IPS DF 6.9 (cell line): ENCODE measurements around the gene SLC25A40.
"Not testable (repeated sequence)": the region's sequence is repeated elsewhere in the genome, so short reads cannot be mapped to it uniquely, and the experiment has no call there.

Experiments
- DNase-seq: peaks from one replicate; pipeline ENCODE4 v3.0.0-alpha.2; 2013; ENCODE audit warnings: low read depth, low spot score
- H3K27ac ChIP-seq: one replicate; pipeline ENCODE4 v1.5.1; 2013; ENCODE audit warnings: low read length, control low read depth
- H3K27me3 ChIP-seq: 2 replicates; pipeline ENCODE4 v1.6.1; 2013; ENCODE audit warnings: mild to moderate bottlenecking, low read length; ENCODE audit not compliant: control insufficient read depth, insufficient read depth
- H3K36me3 ChIP-seq: 2 replicates; pipeline ENCODE4 v1.6.1; 2013; ENCODE audit warnings: low read length; ENCODE audit not compliant: control insufficient read depth, insufficient read depth
- H3K4me1 ChIP-seq: 2 replicates; pipeline ENCODE4 v1.6.1; 2013; ENCODE audit warnings: low read length; ENCODE audit not compliant: control insufficient read depth, insufficient read depth
- H3K4me3 ChIP-seq: 2 replicates; pipeline ENCODE4 v1.5.1; 2013; ENCODE audit warnings: mild to moderate bottlenecking, low read length
- H3K9me3 ChIP-seq: 2 replicates; pipeline ENCODE4 v1.6.1; 2013; ENCODE audit warnings: low read length, inconsistent platforms; ENCODE audit not compliant: control insufficient read depth, insufficient read depth
- WGBS: extraction: QIAGEN DNeasy Blood & Tissue Kit; methylation state at CpG from one replicate; pipeline ENCODE4 v1.1.7; 2013; ENCODE audit warnings: mixed read lengths, missing lambda C conversion rate; ENCODE audit not compliant: insufficient read length, insufficient coverage; 5-methylcytosine and 5-hydroxymethylcytosine counted together

SLC25A40 gene

GRCh38 chr7:87870471-87870870 lies 5.7 kb downstream of the SLC25A40 start:
- Histone ChIP-seq H3K4me3 (no peak overlapping the region), H3K36me3 (no peaks in the 10 kb centered on the region), H3K27me3 (no peaks in the 10 kb centered on the region), H3K4me1 (no peaks in the 10 kb centered on the region; the same call in 1 of the 2 replicates), H3K9me3 (no peaks in the 10 kb centered on the region), H3K27ac (no peak overlapping the region)
- WGBS, result no CpG with 5 or more reads among the region's 4 CpGs
- no peak for DNase-seq

GRCh38 chr7:87866533-87866932 lies 9.6 kb downstream of the SLC25A40 start:
- H3K9me3 ChIP-seq, H3K4me1 ChIP-seq, H3K27me3 ChIP-seq, H3K27ac ChIP-seq, H3K36me3 ChIP-seq, H3K4me3 ChIP-seq, DNase-seq: not testable (repeated sequence)
- WGBS, result no CpG with 5 or more reads among the region's 6 CpGs

- no peaks in the 10 kb centered on the region for H3K9me3 ChIP-seq
- no peak for DNase-seq
- H3K27ac ChIP-seq, result no peak overlapping the region
- WGBS, result no CpG with 5 or more reads among the region's 2 CpGs
- no peaks in the 10 kb centered on the region; the same call in 1 of the 2 replicates for H3K4me1 ChIP-seq
- no peak overlapping the region for H3K4me3 ChIP-seq
- H3K27me3 ChIP-seq, result no peaks in the 10 kb centered on the region
- no peaks in the 10 kb centered on the region for H3K36me3 ChIP-seq
Measured at GRCh38 chr7:87866089-87866488, 10.1 kb downstream of the SLC25A40 start.

- no peaks in the 10 kb centered on the region for H3K27me3 ChIP-seq
- DNase-seq, result no peak
- no peak overlapping the region for H3K4me3 ChIP-seq
- H3K4me1 ChIP-seq, result no peaks in the 10 kb centered on the region
- H3K27ac ChIP-seq, result no peak overlapping the region
- no peaks in the 10 kb centered on the region for H3K9me3 ChIP-seq
- no peaks in the 10 kb centered on the region for H3K36me3 ChIP-seq
- no CpG with 5 or more reads among the region's 3 CpGs for WGBS
Measured at GRCh38 chr7:87858417-87859100, 17.6 kb downstream of the SLC25A40 start.

GRCh38 chr7:87853237-87853864 lies 22.8 kb downstream of the SLC25A40 start:
- no peak overlapping the region for H3K4me3 ChIP-seq
- H3K9me3 ChIP-seq, result no peaks in the 10 kb centered on the region
- H3K27me3 ChIP-seq, result no peaks in the 10 kb centered on the region
- WGBS, result no CpG with 5 or more reads among the region's 1 CpG
- H3K36me3 ChIP-seq, result no peaks in the 10 kb centered on the region
- DNase-seq, result no peak
- no peak overlapping the region for H3K27ac ChIP-seq
- H3K4me1 ChIP-seq, result no peaks in the 10 kb centered on the region

GRCh38 chr7:87852306-87852705 lies 23.9 kb downstream of the SLC25A40 start:
- Histone ChIP-seq H3K4me3 (no peak overlapping the region), H3K4me1 (no peaks in the 10 kb centered on the region), H3K27me3 (no peaks in the 10 kb centered on the region), H3K36me3 (no peaks in the 10 kb centered on the region), H3K27ac (no peak overlapping the region), H3K9me3 (no peaks in the 10 kb centered on the region)
- no peak for DNase-seq
- WGBS, result no CpG with 5 or more reads among the region's 6 CpGs

- no peak overlapping the region for H3K4me3 ChIP-seq
- H3K36me3 ChIP-seq, result no peaks in the 10 kb centered on the region
- no peak overlapping the region for H3K27ac ChIP-seq
- H3K4me1 ChIP-seq, result no peaks in the 10 kb centered on the region
- H3K9me3 ChIP-seq, result no peaks in the 10 kb centered on the region
- WGBS, result no CpG with 5 or more reads among the region's 1 CpG
- no peaks in the 10 kb centered on the region for H3K27me3 ChIP-seq
- DNase-seq, result no peak
Measured at GRCh38 chr7:87850836-87851593, 25.1 kb downstream of the SLC25A40 start.

GRCh38 chr7:87837597-87837996 lies 38.6 kb downstream of the SLC25A40 start:
- Histone ChIP-seq H3K4me3 (no peak overlapping the region), H3K36me3 (no peaks in the 10 kb centered on the region), H3K27ac (no peak overlapping the region), H3K27me3 (no peaks in the 10 kb centered on the region), H3K4me1 (no peaks in the 10 kb centered on the region), H3K9me3 (no peaks in the 10 kb centered on the region)
- WGBS, result no CpG with 5 or more reads among the region's 1 CpG
- DNase-seq, result no peak

GRCh38 chr7:87833130-87833529 lies 43.0 kb downstream of the SLC25A40 start:
- Histone ChIP-seq H3K27me3 (no peaks in the 10 kb centered on the region), H3K9me3 (no peaks in the 10 kb centered on the region), H3K27ac (no peak overlapping the region), H3K4me3 (no peak overlapping the region), H3K4me1 (no peaks in the 10 kb centered on the region), H3K36me3 (no peaks in the 10 kb centered on the region)
- no CpG with 5 or more reads among the region's 1 CpG for WGBS
- no peak for DNase-seq

GRCh38 chr7:87831097-87831496 lies 45.1 kb downstream of the SLC25A40 start:
- Histone ChIP-seq H3K4me1 (no peaks in the 10 kb centered on the region), H3K27ac (no peak overlapping the region), H3K4me3 (no peak overlapping the region), H3K9me3 (no peaks in the 10 kb centered on the region), H3K27me3 (no peaks in the 10 kb centered on the region), H3K36me3 (no peaks in the 10 kb centered on the region)
- no peak for DNase-seq
- WGBS, result no CpG with 5 or more reads among the region's 1 CpG
